Stromal cell of bone marrow (primary cell): Measurements from ENCODE around the gene FAM118B.
"Not testable (repeated sequence)": the region's sequence is repeated elsewhere in the genome, so short reads cannot be mapped to it uniquely, and the experiment has no call there.

ENCODE experiments used
- DNase-seq: peaks from one replicate; pipeline ENCODE4 v3.0.0-alpha.2; 2012; ENCODE audit warnings: low read depth

FAM118B gene

GRCh38 chr11:126277322-126277721 is 65.7 kb downstream of the FAM118B start:
- no peak for DNase-seq

DNA sequence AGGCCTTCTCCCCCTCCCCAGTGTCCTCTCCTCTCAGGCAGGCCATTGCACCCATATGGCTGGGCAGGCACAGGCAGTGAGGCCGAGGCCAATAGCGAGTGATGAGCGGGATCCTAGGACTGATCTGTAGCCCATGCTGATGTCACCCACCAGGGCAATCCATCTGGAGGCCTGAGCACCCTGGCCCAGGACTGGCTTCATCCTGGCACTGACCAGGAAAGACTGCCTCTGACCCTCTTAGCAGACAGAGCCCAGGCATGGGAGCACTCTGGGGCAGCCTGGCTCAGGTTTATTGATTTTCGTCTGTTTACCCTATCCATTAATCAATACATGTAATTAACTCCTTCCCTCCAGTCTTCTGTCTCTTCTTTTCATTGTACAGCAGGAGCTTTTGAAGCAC is 66.2 kb downstream of the FAM118B start:
- DNase-seq: no peak

DNA sequence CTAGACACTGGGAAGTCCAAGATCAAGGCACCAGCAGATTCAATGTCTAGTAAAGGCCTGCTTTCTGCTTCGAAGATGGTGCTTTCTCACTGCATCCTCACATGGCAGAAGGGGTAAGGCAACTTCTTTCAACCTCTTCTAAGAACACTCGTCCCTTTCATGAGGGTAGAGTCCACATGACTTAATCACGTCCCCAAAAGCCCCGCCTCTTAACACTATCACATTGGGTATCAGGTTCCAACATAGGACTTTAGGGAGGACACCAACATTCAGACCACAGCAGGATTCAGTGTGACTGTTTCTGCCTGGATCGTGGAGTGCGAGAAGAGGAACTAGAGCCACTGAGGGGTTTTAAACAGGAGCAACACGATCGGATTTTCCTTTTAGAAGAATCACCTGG is 67.6 kb downstream of the FAM118B start:
- DNase-seq: no peak

DNA sequence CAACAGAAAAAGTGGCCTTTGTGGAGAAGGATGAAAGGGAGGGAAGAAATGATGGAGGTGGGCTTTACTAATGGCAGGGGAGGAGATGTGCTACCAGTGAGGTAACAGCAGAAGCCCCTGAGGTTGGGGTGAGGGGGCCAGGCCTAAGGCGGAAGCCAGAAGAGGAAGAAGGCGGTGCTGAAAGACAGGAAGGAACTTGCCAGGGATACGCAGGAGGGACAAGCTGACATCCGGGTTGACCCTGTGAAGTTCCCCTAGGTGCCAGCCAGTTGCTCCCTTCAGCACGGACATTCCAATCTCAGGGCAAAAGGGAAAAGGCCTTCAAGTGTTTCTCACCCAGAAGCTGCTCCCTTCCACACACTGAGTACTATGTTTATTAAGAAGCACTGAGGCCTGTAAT is 69.0 kb downstream of the FAM118B start:
- no peak for DNase-seq

- DNase-seq: no peak
These were observed 69.7 kb downstream of the FAM118B start for GRCh38 chr11:126281245-126281644.

GRCh38 chr11:126281666-126282175 is 70.1 kb downstream of the FAM118B start:
- DNase-seq: no peak

GRCh38 chr11:126282361-126282735 is 70.8 kb downstream of the FAM118B start:
- no peak for DNase-seq

DNA sequence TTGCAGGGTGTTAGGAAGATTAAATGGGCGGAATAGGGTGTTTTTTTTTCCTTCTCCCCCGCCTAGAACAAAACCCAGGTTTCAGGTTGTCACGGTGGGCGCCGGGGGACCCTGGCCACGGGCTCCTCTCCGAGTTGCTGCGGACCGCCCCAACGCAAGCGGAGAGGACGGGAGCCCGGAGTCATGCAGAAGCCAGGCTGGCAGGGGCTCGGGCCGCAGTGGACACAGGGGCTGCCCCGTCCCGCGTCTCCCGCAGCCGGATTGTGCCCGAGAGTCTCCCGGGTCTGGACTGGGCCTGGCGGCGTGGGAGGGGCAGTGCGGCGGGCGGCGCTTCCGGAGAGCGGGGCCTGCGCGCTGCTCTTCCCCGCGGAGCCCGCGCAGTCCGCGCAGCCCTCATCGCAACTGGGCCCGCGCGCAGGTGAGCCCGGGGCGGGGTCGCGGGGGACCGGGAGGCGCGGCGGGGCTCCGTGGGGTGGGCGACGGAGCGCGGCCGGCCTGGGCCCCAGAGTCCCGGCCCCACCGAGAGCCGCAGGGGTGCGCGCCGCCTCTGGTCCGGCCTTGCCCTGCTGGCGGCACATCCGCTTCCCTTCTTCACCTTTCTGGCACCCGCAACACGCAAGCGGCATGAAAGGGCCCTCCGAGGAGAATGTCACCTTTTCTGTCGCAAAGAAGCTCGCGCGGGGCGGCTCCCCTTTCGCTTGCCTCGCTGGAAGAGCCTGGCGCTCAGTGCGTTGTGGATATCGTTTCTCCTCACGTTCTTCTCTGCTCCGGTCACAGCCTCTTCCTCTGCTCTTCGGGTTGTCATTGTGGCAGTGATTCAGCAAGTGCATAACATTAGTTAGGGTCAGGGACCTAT is 71.4 kb downstream of the FAM118B start, which contains the start of gene TIRAP:
TIRAP (plus strand) TSS at position 358 of the 856 bp plus-strand sequence. CDS start 7,802 bp downstream, outside the sequence.
- DNase-seq: no peak

DNA sequence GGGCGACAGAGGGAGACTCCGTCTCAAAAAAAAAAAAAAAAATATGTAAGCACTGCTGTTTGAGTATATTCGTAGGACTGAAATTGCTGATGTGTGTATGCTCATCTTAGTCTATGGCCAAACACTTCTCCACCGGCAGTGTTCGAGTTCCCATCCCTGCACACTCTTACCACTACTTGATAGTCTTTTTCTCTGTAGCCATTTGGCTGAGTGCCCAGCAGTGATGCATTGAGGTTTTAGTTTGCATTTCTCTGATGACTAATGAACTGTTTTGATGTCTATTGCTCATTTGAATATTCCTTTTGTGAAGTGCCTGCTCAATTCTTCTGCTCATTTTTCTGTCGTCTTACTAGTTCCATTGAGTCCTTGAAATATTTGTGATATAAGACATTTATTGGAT is 73.2 kb downstream of the FAM118B start:
- peak; percentile 95 for DNase-seq

GRCh38 chr11:126288237-126288636 is 76.7 kb downstream of the FAM118B start:
- no peak for DNase-seq

DNA sequence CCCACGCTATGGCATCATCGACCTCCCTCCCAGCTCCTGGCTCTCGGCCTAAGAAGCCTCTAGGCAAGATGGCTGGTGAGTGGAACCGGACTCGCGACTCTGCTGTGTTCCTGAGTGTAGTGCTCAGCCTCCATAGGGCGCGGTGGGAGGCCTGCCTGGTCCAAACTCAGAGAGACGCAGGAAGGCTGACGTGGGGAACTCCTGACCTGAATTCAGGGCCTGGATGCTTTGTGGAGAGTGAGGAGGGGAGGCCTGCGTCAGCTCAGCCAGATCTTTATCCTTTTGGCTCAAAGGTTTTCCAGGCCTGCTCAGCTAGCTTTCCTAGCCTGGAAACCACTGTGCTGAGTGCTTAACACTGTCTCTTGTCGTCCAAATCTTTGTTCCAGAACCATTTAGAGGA is 79.3 kb downstream of the FAM118B start:
- no peak for DNase-seq

DNA sequence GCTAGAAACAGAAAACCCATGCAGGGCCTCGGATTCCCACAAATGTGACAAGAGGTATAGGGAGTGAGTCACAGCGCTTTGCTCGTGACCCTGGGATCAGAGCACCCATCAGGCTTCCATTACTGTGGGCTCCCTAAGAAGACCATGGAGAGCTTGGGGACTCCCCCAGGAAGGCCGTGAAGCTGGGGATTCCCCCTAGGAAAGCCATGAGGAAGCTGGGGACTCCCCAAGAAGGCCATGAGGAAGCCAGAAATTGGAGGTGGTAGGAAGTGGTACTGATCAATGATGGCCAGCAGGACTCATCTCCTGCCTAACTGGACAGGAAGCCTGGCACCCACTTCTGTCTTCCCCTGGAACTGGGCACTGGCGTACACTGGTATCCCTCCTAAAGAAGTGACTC is 82.1 kb downstream of the FAM118B start:
- no peak for DNase-seq

- no peak for DNase-seq
These were observed 85.4 kb downstream of the FAM118B start for GRCh38 chr11:126297004-126297403.

GRCh38 chr11:126303623-126304456 is 92.3 kb downstream of the FAM118B start, which contains the start of gene DCPS:
TSS of gene DCPS (plus strand) at chr11:126304060. CDS start at chr11:126304081, 21 bp downstream.
- peak; percentile 81 for DNase-seq

- no peak for DNase-seq
These were observed 93.0 kb downstream of the FAM118B start for GRCh38 chr11:126304457-126305075.

- no peak for DNase-seq
These were observed 94.1 kb downstream of the FAM118B start for GRCh38 chr11:126305699-126306098.

GRCh38 chr11:126307706-126308105 is 96.1 kb downstream of the FAM118B start:
- DNase-seq: no peak

DNA sequence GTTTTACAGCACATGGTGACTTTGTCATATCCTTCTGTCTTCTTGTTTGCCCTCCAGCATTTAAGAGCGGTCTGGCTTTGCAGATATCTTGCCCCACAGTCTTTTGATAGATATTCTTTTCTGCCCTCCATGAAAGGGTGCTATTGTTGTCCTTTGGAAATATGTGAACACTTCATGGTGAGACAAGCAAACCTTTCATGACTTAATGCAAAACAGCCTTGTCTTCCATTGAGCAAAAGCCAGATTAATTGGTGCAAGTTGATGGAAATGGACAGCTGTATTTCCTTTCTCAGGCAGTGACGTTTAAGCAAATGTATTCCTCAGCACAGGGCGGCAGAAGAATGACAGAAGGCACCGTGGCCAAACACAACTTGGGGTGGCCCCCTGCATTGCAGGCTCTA is 96.7 kb downstream of the FAM118B start:
- DNase-seq: no peak

- not testable (repeated sequence) for DNase-seq
These were observed 97.2 kb downstream of the FAM118B start for GRCh38 chr11:126308771-126309170.

GRCh38 chr11:126310200-126310991 is 98.8 kb downstream of the FAM118B start:
- peak; percentile 45 for DNase-seq

DNA sequence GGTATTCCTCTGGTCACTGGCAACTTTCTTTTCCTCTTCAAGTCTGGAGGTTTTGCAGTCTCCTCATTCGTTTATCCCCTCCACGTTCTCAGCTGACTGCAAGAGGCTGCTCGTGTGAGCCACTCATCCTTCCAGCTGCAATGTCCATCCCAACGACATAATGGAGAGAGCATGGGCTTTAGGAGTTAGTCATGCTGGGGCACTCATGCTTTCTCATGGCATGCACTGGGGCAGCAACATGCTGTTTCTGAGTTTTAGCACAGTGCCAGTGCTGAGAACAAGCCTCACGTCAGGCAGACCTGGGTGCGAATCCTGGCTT is 99.4 kb downstream of the FAM118B start:
- DNase-seq: no peak
